Measurements from ENCODE around the gene THADA.

The THADA gene

GRCh38 chr2:43246641-43247040 is 349.2 kb downstream of the THADA start:
- no peaks in the 10 kb centered on the region for H3K27me3 ChIP-seq (ENCODE audit: insufficient read depth, low read depth)

GRCh38 chr2:43241558-43241957 is 354.3 kb downstream of the THADA start:
- H3K4me1 ChIP-seq (ENCODE audit: low read depth, poor library complexity, severe bottlenecking), result peaks cover 8% of the 10 kb centered on the region
- H3K4me2 ChIP-seq, result no peak overlapping the region
- H3K27me3 ChIP-seq (ENCODE audit: insufficient read depth, low read depth), result no peaks in the 10 kb centered on the region
- H3K27ac ChIP-seq, result no peak overlapping the region
- no peaks in the 10 kb centered on the region for H4K20me1 ChIP-seq (ENCODE audit: insufficient read depth)
- H3K36me3 ChIP-seq (ENCODE audit: insufficient read depth), result no peaks in the 10 kb centered on the region
- no peak overlapping the region for H3K9ac ChIP-seq
- no peaks in the 10 kb centered on the region for H3K79me2 ChIP-seq (ENCODE audit: insufficient read depth, low read depth)
- no peak overlapping the region for H2AFZ ChIP-seq (ENCODE audit: low read depth)
- TF ChIP-seq, protein P1, sequence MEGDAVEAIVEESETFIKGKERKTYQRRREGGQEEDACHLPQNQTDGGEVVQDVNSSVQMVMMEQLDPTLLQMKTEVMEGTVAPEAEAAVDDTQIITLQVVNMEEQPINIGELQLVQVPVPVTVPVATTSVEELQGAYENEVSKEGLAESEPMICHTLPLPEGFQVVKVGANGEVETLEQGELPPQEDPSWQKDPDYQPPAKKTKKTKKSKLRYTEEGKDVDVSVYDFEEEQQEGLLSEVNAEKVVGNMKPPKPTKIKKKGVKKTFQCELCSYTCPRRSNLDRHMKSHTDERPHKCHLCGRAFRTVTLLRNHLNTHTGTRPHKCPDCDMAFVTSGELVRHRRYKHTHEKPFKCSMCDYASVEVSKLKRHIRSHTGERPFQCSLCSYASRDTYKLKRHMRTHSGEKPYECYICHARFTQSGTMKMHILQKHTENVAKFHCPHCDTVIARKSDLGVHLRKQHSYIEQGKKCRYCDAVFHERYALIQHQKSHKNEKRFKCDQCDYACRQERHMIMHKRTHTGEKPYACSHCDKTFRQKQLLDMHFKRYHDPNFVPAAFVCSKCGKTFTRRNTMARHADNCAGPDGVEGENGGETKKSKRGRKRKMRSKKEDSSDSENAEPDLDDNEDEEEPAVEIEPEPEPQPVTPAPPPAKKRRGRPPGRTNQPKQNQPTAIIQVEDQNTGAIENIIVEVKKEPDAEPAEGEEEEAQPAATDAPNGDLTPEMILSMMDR (conservative IDR thresholded peaks at IDR 0.05; ENCODE audit: low read depth, low read length), result no peak
- H3K4me3 ChIP-seq (IDR thresholded peaks at IDR 0.05; ENCODE audit: insufficient read depth, low read depth, low read length), result no peak overlapping the region

More at GRCh38 chr2:43246641-43247040, 349.2 kb downstream of the THADA start:
- H3K4me2 ChIP-seq, result no peak overlapping the region
- no peaks in the 10 kb centered on the region for H3K79me2 ChIP-seq (ENCODE audit: insufficient read depth, low read depth)
- no peaks in the 10 kb centered on the region for H3K4me1 ChIP-seq (ENCODE audit: low read depth, poor library complexity, severe bottlenecking)
- no peak overlapping the region for H3K9ac ChIP-seq
- no peak overlapping the region for H2AFZ ChIP-seq (ENCODE audit: low read depth)
- no peaks in the 10 kb centered on the region for H4K20me1 ChIP-seq (ENCODE audit: insufficient read depth)
- H3K27ac ChIP-seq, result no peak overlapping the region
- H3K36me3 ChIP-seq (ENCODE audit: insufficient read depth), result no peaks in the 10 kb centered on the region
- TF ChIP-seq, protein P1 (conservative IDR thresholded peaks at IDR 0.05; ENCODE audit: low read depth, low read length), result no peak
- H3K4me3 ChIP-seq (IDR thresholded peaks at IDR 0.05; ENCODE audit: insufficient read depth, low read depth, low read length), result no peak overlapping the region

- H3K27ac ChIP-seq, result no peak overlapping the region
- H3K4me2 ChIP-seq, result no peak overlapping the region
- TF ChIP-seq, protein P1 (conservative IDR thresholded peaks at IDR 0.05; ENCODE audit: low read depth, low read length), result no peak
Measured at GRCh38 chr2:43240766-43241150, 355.1 kb downstream of the THADA start.

GRCh38 chr2:43239981-43240765 is 355.7 kb downstream of the THADA start:
- H3K9ac ChIP-seq, result no peak overlapping the region
- no peak overlapping the region for H3K4me2 ChIP-seq
- H3K4me1 ChIP-seq (ENCODE audit: low read depth, poor library complexity, severe bottlenecking), result peaks cover 8% of the 10 kb centered on the region
- no peak overlapping the region for H2AFZ ChIP-seq (ENCODE audit: low read depth)
- H3K4me3 ChIP-seq (IDR thresholded peaks at IDR 0.05; ENCODE audit: insufficient read depth, low read depth, low read length), result no peak overlapping the region
- H4K20me1 ChIP-seq (ENCODE audit: insufficient read depth), result no peaks in the 10 kb centered on the region
- no peaks in the 10 kb centered on the region for H3K36me3 ChIP-seq (ENCODE audit: insufficient read depth)
- TF ChIP-seq, protein P1 (conservative IDR thresholded peaks at IDR 0.05; ENCODE audit: low read depth, low read length), result no peak
- H3K79me2 ChIP-seq (ENCODE audit: insufficient read depth, low read depth), result no peaks in the 10 kb centered on the region
- no peak overlapping the region for H3K27ac ChIP-seq
- H3K27me3 ChIP-seq (ENCODE audit: insufficient read depth, low read depth), result no peaks in the 10 kb centered on the region

More at GRCh38 chr2:43240766-43241150, 355.1 kb downstream of the THADA start:
- Histone ChIP-seq H3K79me2 (ENCODE audit: insufficient read depth, low read depth) (no peaks in the 10 kb centered on the region), H3K27me3 (ENCODE audit: insufficient read depth, low read depth) (no peaks in the 10 kb centered on the region), H4K20me1 (ENCODE audit: insufficient read depth) (no peaks in the 10 kb centered on the region), H2AFZ (ENCODE audit: low read depth) (no peak overlapping the region), H3K36me3 (ENCODE audit: insufficient read depth) (no peaks in the 10 kb centered on the region), H3K9ac (no peak overlapping the region), H3K4me3 (IDR thresholded peaks at IDR 0.05; ENCODE audit: insufficient read depth, low read depth, low read length) (no peak overlapping the region), H3K4me1 (ENCODE audit: low read depth, poor library complexity, severe bottlenecking) (peaks cover 8% of the 10 kb centered on the region)

Data from KMS-11 (cell line).